Stimulated activated CD4-positive, alpha-beta T cell treated with anti-CD3 and anti-CD28 coated beads, Interleukin-4, amount 100 ng/mL, for 4 hours (primary cell): ENCODE measurements around the gene ACTR1B.
"Not testable (repeated sequence)": the region's sequence is repeated elsewhere in the genome, so short reads cannot be mapped to it uniquely, and the experiment has no call there.

Source experiments
- DNase-seq, 2 experiments: peaks; one replicate each; pipeline ENCODE4 v3.0.0-alpha.2; 2020

Gene ACTR1B

GRCh38 chr2:97608745-97609144, 55.1 kb downstream of the ACTR1B start:
- not testable (repeated sequence) for DNase-seq
